Activated naive CD4-positive, alpha-beta T cell treated with Interleukin-2 at 50 U/mL for 16 hours (primary cell): ENCODE data around the gene CCDC116.
A peak's percentile ranks its signal among the peaks of the same experiment; 100 is the strongest.
"Not testable (repeated sequence)": the region's sequence is repeated elsewhere in the genome, so short reads cannot be mapped to it uniquely, and the experiment has no call there.

Experiments
- DNase-seq: peaks from one replicate; pipeline ENCODE4 v3.0.0-alpha.2; 2020

Gene CCDC116, protein sequence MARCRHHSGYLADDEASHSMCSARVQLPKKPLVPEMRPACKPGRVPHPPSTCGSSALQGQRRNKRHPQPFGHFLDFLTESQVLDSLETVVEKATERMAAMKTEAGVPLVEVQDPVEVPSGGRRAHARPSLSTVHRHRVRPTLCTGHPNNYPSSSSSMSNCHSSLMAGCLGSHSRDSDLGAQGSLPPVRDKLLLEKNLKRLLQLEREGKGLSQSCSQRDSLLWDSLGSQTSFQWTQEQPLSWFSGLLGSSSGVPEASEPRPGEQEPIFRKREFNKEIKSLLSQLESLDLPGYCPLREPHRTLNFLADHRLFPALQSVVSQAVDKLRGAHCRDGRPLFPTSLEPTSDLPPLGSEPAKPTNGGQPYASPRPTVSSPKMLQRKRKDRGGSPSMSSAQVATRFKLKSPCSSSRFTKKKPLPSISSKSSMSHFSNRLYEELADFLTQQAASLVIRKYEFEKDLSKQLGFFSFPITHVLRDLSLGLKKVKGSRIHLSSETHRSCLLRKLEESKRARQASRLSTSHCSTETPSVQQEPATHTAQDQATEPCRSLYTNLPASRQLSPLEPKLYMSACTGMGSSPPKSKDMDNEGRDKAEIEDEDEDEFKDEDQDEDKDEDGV

DNA sequence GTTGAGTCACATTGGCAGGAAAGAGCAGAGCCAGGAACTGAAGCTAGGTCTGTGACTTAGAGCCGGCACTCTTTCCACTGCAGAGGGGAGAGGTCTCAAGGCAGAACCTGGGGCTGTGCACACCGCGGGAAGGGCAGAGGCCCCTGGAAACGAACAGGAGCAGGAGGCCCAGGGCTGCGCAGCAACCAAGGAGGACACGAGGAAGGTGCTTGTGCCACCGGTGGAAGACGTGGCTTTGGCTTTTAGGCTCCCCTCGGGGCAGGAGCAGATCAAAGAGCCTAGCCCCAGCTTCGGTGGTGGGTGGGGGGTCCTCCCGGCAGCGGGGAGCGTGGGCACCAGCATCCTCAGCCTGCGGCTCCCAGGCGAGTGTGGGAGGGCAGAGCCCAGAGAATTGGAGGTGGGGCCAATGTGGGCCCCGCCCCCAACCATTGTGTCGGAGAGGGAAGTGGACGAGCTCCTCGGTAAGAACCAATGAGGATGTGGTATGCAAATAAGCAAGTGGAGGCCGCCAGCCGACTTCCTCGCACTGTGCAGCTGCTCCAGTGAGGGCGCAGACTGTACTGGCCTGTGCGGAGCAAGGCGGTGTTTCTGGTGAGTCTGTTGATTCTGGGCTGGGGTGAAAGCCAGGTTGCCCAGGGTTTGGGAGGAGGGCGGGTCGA, at the start of gene CCDC116:
Gene CCDC116, plus strand, starts transcription at position 524 of the 659 bp plus-strand sequence. CDS start 422 bp downstream, outside the sequence.
- peak; percentile 71 for DNase-seq

DNA sequence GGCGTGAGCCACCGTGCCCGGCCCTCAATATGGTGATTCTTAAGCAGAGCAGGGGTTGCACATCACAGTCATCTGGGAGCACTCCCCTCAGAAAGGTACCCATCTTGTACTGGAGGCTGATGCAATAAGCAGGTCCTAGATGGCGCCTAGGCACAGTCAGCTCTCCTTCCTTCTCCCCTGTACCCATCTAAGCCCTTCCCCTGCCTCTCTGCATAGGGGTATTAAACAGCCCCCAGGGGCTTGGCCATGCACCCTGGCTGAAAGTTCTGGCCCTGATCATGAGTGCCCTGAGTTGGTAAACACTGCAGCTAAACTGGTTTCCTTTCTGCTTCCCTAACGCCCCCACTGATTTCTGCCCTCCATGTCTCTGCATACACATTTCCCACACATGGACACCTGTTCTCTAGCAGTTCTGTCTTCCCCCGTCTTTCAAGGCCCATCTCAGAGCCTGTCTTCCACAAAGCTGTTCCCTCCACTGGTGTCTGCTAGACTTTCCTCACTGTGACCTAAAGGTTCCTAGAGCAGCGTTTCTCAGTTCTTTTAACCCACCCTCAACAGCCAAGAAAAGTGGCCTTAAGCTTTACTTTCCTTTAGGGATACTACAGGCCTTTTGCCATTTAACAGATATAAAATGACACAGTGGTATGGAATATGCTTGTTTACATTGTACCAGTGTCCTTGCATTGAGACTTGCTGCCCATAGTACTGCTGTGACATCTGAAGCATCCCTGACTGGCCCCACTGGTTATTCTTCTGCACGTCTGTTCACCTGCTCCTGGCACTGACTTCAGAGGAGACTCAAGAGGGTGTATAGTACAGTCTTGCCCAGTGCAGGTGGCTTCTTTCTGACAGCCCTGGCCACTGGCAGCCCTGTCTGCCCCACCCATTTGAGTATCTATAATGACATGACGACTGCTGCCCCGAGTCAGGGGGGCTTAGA, 49.5 kb upstream of the CCDC116 start:
- no peak for DNase-seq

DNA sequence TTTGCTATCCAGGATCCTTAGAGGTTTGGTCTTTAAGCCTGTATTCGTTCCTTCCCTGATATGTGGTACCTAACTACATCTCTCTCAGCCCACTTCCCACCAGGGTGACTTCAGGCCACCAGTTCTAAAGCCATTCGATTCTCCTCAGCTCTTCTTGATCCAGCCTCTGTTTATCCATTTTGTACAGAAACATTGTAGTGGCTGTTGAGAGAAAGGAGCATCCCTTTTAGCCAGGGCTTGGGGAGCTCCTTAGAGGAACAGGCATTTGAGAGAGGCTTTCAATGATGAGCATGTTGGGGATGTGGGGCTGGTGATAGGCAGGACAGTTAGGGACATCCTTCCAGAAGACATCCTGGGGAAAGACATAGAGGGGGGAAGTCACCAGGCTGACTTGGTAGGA, 47.2 kb upstream of the CCDC116 start:
- DNase-seq: no peak

DNA sequence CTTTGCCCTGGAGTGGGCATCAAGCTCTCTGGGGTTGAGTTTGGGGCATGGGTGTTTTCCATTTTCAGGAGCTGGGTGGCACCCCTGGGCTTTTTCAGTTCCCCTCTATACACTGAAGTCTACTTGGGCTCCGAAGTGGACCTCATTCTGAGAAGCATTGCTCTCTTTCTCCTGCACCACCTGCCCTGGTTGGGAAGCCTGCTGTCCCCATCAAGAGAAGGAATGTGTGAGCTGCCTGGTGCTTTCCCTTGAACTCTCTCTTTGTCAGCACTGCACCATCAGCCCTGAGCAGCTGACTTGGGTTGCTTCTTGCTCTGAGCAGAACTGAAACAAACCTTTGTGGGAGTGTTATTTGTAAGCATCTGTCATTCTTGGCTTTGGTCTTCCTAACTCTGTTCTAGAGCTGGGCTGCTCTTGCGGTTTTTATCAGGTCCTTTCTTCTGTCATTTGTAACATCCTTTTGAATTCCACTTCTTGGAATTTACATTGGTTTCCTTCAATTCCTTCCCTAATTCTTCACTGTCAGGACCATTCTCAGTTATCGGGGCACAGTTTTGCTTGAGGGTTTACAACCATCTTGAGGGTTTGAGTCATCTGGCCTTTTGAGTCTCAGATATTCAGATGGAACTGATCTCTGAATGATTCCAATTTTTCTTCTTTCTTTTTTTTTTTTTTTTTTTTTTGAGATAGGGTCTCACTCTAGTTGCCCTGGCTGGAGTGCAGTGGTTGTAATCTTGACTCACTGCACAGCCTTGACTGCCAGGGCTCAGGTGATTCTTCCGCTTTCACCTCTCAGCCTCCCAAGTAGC, 44.6 kb upstream of the CCDC116 start:
- DNase-seq: peak; percentile 55

DNA sequence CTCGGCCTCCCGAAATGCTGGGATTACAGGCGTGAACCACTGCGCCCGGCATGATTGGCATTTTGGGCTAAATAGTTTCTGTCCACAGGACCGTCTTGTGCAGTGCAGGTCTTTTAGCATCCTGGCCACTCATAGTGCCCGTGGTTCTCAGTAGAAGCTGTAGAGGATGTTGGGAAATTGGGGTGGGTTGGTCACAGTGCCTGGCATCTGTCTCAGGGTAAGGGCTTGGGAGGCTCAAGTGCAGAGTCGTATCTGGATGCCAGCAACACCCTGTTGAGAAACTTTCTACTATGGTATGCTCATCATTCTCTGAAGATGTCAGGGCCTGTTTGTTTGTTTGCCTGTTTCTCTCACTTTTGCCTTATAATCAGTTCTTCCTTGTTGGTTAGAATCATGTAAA, 43.2 kb upstream of the CCDC116 start:
- no peak for DNase-seq

DNA sequence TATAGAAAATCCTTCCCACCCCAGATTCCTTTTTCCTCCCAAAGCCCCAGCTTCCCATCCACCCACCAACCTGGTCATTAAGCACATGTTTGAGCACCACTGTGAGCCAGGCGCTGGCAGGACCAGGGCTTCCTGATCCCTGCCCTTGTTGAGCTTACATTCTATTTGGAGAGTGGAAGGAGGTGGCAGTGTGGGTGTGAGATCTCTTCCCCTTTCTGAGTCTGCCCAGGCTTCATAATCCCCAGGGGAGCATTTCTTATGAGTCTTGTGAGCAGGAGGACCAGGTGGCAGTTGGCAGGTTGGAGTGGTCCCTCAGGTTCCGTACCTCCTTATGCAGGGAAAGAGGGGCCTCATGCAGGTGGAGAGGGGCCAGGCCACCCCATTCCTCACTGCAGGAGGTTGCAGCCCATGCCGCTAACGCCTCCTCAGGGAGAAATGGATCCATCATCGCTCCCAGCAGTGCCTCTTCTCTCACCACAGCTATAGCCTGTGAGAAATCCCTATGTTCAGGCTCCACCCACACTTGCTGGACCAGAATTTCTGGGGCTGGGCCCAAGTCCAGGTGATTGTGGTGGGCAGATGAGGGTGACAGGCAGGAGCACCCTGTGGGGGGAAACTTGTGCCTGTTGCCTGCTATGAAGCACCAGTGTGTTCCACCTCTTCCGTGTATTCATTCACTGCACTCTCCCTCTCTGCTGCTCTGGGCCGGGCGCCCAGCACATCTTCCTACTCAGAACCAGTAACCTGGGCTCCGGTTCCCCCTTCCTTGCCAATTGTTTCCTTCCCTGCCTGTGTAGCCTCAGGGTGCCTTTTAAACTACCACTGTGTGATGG, 41.5 kb upstream of the CCDC116 start:
- no peak for DNase-seq

DNA sequence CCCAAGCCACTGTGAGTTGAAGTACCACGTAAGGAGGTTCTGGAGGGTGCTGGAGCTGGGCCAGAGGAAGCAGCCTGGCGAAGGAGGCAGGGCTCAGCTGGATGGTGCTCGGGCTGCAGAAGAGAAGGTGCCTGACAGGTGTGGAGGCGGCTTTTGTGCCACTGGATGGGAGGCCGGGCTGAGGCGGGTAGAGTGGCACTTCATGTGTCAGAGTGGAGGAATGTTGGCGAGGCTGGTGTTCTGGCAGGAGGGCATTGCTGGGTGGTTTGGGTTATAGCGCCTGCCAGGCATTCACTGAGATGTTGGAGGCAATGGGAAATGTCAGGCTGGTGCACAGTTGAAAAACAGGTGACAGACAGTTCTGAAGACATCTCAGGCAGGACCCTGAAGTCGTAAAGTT, 40.9 kb upstream of the CCDC116 start:
- no peak for DNase-seq

DNA sequence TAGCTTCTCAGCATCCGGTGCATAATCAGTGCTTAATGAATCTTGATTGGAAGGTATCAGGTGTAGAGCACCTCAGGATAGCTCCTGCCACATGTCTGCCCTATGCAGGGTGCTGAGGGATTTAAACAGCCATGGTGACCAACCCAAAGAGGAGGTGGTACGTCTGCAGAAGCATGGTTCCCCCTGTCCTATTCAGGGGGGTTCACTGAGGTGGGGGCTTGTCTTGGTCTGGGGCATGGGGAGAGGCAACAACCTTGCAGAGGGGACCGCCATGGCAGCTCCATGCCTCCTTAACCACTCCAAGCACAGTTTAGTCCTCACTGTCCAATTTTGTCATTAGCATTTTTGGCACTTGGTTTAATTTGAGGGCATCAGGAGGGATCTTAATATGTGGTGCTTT, 40.1 kb upstream of the CCDC116 start:
- DNase-seq: no peak

DNA sequence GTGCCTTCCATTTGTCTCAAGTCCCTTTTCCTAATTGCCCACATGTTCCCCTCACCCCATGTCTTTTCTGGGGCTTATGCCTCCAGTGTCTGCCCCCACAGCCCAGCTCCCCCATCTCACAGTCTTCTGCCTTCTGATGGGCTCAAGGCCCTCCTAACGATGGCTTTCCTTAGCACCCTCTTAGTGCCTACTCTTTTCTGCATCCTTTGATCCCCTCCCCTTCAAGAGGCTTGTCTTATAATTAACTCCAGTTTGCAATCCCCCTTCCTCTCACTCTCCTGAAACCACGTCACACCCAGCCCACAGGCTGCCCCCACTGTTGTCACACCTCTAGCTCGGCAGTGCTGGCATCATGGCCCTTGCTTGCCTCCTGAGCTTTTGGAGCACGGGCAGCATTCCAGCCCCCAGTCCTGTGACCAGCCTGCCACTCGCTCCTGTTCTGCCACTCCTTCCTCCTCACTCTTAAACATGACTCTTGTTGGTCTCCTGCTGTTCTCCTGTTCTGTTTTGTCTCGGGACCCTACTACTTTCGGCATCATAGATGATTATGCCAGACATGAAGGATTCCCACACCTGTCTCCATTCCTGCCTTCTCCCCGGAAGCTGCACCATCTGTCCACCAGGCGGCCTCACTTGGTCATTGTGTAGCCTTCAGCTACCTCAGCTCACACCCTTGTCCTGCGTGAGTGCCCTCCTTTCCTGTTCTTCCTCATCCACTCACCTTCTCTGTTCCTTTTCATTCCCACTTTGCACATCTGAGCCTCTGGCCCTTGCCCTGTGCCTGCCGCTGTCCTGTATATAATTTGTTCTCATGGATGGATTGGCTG, 38.9 kb upstream of the CCDC116 start:
- no peak for DNase-seq

DNA sequence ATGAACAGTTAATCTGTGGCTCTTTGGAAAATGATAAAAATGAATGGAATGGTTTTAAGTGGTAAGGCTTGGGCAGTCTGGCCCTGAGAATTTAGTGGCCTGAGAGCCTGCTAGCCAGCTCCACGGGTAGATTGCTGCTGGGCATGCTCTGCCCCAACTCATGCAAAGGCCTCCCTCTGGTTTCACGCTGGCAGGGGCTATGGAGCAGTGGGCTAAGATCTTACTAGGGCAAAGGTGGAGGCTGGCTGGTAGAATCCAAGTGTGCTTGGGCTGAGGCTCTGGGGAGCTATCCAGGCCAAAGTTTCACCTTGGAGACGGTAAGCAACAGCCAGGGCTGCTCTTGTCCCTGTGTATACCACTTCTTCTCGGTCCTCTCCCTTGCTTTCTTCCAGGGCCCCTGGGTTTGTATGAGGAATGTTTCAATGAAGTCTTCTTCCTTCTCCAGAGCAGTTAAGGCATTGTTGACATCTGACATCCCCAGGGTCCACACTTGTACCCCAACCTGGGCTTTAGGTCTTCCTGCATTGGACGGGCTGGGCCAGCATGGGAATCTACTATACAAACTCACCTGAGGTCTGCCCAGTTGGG, 37.6 kb upstream of the CCDC116 start:
- no peak for DNase-seq

DNA sequence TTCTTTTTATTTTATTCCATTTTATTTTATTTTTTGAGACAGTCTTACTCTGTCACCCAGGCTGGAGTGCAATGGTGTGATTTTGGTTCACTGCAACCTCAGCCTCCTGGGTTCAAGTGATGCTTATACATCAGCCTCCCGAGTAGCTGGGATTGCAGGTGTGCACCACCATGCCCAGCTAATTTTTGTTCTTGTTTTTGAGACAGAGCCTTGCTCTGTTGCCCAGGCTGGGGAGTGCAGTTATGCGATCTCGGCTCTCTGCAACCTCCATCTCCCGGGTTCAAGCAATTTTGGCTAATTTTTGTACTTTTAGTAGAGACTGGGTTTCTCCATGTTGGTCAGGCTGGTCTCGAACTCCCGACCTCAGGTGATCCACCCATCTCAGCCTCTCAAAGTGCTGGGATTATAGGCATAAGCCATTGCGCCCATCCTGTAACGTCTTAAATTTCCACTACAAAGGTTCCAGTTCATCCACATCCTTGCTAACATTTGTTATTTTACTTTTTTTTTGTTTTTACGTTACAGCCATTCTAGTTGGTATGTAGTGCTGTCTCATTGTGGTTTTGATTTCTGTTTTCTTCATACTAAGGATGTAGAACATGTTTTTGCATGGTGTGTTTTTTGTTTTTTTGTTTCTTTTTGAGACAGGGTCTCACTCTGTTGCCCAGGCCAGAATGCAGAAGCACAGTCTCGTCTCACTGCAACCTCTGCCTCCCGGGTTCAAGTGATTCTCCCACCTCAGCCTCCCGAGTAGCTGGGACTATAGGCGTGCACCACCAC, 36.0 kb upstream of the CCDC116 start:
- DNase-seq: not testable (repeated sequence)

DNA sequence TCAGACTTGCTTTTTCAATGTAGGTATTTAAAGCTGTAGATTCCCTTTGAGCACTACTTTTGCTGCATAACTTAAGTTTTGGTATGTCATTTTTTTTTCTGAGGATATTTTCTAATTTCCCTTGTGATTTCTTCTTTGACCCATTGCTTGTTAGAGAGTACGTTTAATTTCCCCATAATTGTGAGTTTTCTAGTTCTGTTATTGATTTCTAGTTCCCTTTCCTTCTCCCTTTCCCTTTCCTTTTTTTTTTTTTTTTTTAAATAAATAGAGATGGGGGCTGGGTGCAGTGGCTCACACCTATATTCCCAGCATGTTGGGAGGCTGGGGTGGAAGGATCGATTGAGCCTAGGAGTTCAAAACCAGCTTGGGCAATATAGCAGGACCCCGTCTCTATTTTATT, 34.3 kb upstream of the CCDC116 start:
- DNase-seq: no peak

DNA sequence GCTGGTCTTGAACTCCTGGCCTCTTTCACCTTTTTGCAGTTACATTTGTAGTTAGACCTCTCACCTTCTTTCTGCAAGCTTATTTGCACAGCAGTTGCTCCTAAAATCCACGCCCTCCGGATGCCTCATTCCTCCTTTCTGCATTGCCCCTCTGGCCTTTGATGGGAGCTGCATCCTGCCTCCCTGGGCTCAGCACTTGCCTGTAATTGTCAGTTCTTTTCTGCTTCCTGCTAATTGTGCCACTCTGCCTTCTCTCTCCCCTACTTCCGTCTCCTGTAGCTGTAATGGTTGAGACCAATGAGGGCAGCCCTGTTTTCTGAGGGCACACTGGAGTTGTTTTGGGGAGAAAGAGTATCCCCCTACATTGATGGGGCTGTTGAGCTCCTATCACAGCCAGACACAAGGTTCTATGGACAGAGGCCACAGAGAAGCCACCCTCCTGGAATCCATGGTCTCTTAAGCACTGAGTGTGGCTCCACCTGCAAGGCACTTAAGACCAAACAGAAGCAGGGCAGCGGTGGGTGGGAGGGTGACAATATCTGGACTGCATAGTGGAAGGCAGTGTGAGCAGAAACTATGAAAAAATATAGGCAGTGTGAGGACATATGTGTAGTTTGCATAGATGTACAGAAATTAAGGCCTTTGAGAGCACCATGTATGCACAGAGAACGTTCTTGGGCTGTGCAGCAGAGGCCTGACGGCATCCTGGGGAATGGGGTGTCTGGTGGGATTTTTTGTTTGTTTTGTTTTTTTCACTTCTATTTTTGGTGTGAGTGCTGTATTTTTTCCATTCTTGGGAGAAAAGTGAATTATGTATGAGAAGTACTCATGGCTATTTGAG, 33.3 kb upstream of the CCDC116 start:
- DNase-seq: no peak

DNA sequence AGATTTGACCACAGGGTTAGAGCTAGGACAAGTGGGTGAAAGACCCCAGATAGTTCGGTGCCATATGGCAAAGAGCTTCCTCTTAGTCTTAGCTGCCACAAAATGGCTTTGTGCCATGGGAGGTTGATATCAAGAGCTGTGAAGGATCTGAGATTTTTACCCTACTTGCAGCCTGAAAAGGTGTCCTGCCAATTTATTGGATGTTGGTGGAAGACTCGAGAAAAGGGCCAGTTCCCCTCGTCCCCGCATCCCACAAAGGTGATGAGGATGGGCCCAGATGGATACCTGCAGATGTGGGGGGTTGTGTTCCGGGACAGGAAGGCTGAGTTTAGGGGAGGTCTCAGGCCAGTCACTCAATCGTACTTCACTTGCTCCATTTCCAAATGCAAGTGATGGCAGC, 30.0 kb upstream of the CCDC116 start:
- DNase-seq: no peak

DNA sequence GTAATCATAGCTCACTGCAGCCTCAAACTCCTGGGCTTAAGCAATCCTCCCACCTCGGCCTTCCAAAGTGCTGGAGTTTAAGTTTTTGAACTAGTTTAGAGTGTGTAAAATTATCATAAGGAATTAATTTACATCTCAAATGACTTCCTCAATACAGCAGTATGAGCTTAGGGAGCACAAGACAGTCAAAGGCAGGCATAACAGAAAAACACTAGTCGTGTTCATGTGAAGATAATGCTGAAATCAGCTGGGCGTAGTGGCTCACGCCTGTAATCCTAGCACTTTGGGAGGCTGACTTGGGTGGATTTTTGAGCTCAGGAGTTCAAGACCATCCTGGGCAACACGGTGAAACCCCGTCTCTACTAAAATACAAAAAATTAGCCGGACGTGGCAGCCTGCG, 28.6 kb upstream of the CCDC116 start:
- no peak for DNase-seq

DNA sequence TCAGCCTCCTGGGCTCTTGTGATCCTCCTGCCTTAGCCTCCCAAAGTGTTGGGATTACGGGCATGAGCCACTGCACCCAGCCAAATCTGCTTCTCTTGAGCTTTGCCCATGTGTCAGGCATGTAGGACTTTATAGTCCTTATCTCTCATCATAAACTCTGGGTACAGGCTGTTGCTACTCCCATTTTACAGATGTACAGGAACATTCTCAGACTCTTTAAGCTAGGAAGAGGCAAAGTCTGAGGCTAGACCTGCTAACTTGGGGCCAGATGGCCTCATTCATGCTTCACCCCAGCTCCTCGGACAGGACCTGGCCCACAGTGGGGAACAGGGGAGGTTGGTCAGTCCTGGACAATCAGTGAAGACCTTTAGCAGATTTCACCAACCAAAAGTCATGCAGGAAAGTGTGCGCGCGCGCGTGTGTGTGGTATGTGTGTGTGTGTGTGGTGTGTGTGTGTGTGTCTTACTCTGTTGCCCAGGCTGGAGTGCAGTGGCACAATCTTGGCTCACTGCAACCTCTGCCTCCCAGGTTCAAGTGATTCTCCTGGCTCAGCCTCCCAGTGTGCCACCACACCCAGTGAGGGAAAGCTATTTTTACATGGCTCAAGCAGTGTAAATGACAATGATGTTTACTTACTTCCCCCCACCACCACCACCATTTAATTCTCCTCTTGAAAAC, 26.5 kb upstream of the CCDC116 start:
- no peak for DNase-seq

DNA sequence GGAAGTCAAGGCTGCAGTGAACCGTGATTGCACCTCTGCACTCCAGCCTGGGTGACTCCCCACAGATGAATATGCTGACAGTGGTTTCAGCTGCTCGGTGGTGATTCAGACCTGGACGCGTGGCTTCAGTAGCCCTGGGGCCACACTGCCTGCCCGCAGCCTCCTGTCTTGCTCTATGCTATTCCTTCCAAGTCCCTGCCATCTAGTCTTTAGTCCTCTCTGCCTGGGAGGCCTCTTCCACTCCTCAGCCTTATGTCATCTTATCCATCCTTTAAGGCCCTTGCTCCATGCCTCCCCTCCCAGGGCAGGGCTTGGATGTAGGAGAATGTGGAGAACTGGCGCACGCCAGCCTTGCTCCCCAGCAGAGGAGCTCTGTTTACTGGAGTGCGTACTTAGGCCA, 25.8 kb upstream of the CCDC116 start:
- DNase-seq: no peak
